ENCODE results near the gene SKIC2. TPM values are rescaled to one million over a fixed set of nuclear protein-coding genes. Genes with fewer than 3 reads are reported as not detected.

SKIC2 gene
- total and polyA plus RNA-seq, 2 of the 8 experiments (the other 6 are each of a cell fraction or from before 2014, with no cell fraction given), result 42.1 to 59.7 TPM

DNA sequence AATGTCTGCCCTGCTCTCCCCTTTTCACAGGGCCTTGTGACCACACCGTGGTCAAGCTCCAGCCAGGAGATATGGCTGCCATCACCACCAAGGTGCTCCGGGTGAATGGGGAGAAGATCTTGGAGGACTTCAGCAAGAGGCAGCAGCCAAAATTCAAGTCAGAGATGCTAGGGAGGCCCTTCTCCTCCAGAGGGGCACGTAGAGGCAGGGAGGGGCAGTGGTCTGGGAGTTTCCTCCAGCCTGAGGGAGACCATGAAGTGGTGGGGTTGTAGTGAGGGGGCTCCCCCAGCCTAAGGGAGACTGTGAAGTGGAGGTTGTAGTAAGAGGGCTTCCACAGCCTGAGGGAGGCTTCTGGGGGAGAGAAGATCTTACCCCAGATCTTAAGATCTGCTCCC is 8.9 kb downstream of the SKIC2 start (continued):
- no peak for TF ChIP-seq EP300 (IDR thresholded peaks at IDR 0.05; ENCODE audit: borderline replicate concordance in 1 of 2, low read depth in 2 of 2, low read length in 2 of 2)
- TF ChIP-seq CHD2 (IDR thresholded peaks at IDR 0.05; ENCODE audit: low read length), result no peak
- no peak for TF ChIP-seq JUND (IDR thresholded peaks at IDR 0.05; ENCODE audit: low read length)
- TF ChIP-seq RXRA (IDR thresholded peaks at IDR 0.05; ENCODE audit: insufficient read depth, low read depth, low read length), result no peak
- TF ChIP-seq CBX8 (IDR thresholded peaks at IDR 0.05; ENCODE audit: borderline replicate concordance, low read depth, low read length), result no peak
- TF ChIP-seq FOSL1 (IDR thresholded peaks at IDR 0.05; ENCODE audit: insufficient read depth, low read depth, low read length), result no peak
- TF ChIP-seq SIN3A (conservative IDR thresholded peaks at IDR 0.05 in 1 of 2, IDR thresholded peaks at IDR 0.05 in 1 of 2; ENCODE audit: low read depth in 1 of 2, low read length in 2 of 2), result no peak
